B cell (primary cell): Measurements from ENCODE around the gene KLF1. TPM values are rescaled to one million over a fixed set of nuclear protein-coding genes. Genes with fewer than 3 reads are reported as not detected.
A peak's percentile ranks its signal among the peaks of the same experiment; 100 is the strongest.
"Not testable (repeated sequence)": the region's sequence is repeated elsewhere in the genome, so short reads cannot be mapped to it uniquely, and the experiment has no call there.

Experiments used
- ATAC-seq: fragments of 200-7000 bp; cut with Tn5 transposase; one replicate; pipeline ENCODE4 v1.10.0; 2021; ENCODE audit warnings: low read depth, mild to moderate bottlenecking, moderate number of reproducible peaks, moderate library complexity
- CTCF ChIA-PET: fragments of 350-600 bp; sonication (Branson Sonifier 250); formaldehyde crosslinking; loops from one replicate; lab custom pipeline; 2021; ENCODE audit warnings: antibody characterized with exemption, inconsistent platforms; lab: Charles Lee
- POLR2A ChIA-PET: fragments of 350-600 bp; sonication (Branson Sonifier 250); formaldehyde crosslinking; loops from one replicate; lab custom pipeline; 2021; ENCODE audit warnings: antibody characterized with exemption; lab: Charles Lee
- DNase-seq: peaks from one replicate; pipeline ENCODE4 v3.0.0; 2013
- H2AFZ ChIP-seq: 2 replicates; pipeline ENCODE4 v1.6.1; 2012; ENCODE audit warnings: mild to moderate bottlenecking, low read depth, low read length; ENCODE audit not compliant: insufficient read depth, poor library complexity, severe bottlenecking
- H3K27ac ChIP-seq, 2 donors: 1 replicate in 1 of 2; 2 replicates in 1 of 2; pipeline ENCODE4 v1.5.1; 2012 to 2013; ENCODE audit warnings: low read length in 2 of 2, mild to moderate bottlenecking in 2 of 2, moderate library complexity in 1 of 2
- H3K27me3 ChIP-seq, 4 experiments: fragments of 200-600 bp in 1 of 4; sonication (generic) in 1 of 4; replicated peaks in 1 of 4; 1 replicate in 2 of 4; 2 replicates in 2 of 4; pipeline versions ENCODE4 v1.6.1 to v1.7.0; 2013 to 2016; ENCODE audit warnings: low read length in 3 of 4, mild to moderate bottlenecking in 2 of 4, mixed read lengths in 1 of 4, moderate library complexity in 1 of 4; ENCODE audit not compliant: insufficient read depth in 4 of 4, control insufficient read depth in 3 of 4; ENCODE audit errors: control extremely low read depth in 1 of 4
- H3K36me3 ChIP-seq, 2 experiments: replicated peaks in 1 of 2; 1 replicate in 1 of 2; 2 replicates in 1 of 2; pipeline versions ENCODE4 v1.6.1 to v1.7.1; 2013; ENCODE audit warnings: low read length in 1 of 2; ENCODE audit not compliant: insufficient read depth in 2 of 2, control insufficient read depth in 1 of 2; ENCODE audit errors: control extremely low read depth in 1 of 2, extremely low read depth in 1 of 2
- H3K4me1 ChIP-seq, 2 donors: fragments of 200-600 bp in 1 of 2; sonication (generic) in 1 of 2; 1 replicate in 1 of 2; 2 replicates in 1 of 2; pipeline versions ENCODE4 v1.5.1 to v1.6.1; 2013 to 2017; ENCODE audit warnings: low read length in 2 of 2; ENCODE audit not compliant: control insufficient read depth in 2 of 2, insufficient read depth in 2 of 2
- H3K4me2 ChIP-seq: replicated peaks from 2 replicates; pipeline ENCODE3; 2012; ENCODE audit warnings: mild to moderate bottlenecking, low read depth, low read length; ENCODE audit not compliant: poor library complexity, severe bottlenecking
- H3K4me3 ChIP-seq, 5 experiments: fragments of 200-600 bp in 1 of 5; sonication (generic) in 1 of 5; 1 replicate in 3 of 5; 2 replicates in 2 of 5; pipeline versions ENCODE4 v1.5.1 to v1.7.0; 2011 to 2016; ENCODE audit warnings: low read length in 4 of 5, mild to moderate bottlenecking in 4 of 5, low read depth in 2 of 5, control low read depth in 1 of 5, moderate library complexity in 1 of 5; ENCODE audit not compliant: insufficient read depth in 1 of 5; ENCODE audit errors: control extremely low read depth in 1 of 5, extremely low read depth in 1 of 5
- H3K79me2 ChIP-seq: fragments of 200-600 bp; sonication (generic); one replicate; pipeline ENCODE4 v1.6.0; 2016; ENCODE audit warnings: low read length; ENCODE audit not compliant: control insufficient read depth, insufficient read depth
- H3K9ac ChIP-seq: fragments of 200-600 bp; sonication (generic); 2 replicates; pipeline ENCODE4 v1.6.1; 2017; ENCODE audit warnings: mild to moderate bottlenecking, low read length, moderate library complexity
- H3K9me3 ChIP-seq, 3 donors: one replicate each; pipeline versions ENCODE4 v1.6.1 to v1.7.1; 2013; ENCODE audit warnings: low read length in 2 of 3; ENCODE audit not compliant: control insufficient read depth in 2 of 3, insufficient read depth in 1 of 3; ENCODE audit errors: control extremely low read depth in 1 of 3
- H4K20me1 ChIP-seq: 2 replicates; pipeline ENCODE4 v1.6.0; 2012; ENCODE audit warnings: mild to moderate bottlenecking, low read length; ENCODE audit not compliant: insufficient read depth, control insufficient read depth, poor library complexity, severe bottlenecking
- H3K27ac Mint-ChIP-seq: one replicate; pipeline ENCODE4 v1.8.0; 2021; ENCODE audit warnings: mixed read lengths
- H3K27me3 Mint-ChIP-seq: one replicate; pipeline ENCODE4 v1.8.0; 2021; ENCODE audit warnings: mixed read lengths
- H3K4me1 Mint-ChIP-seq: one replicate; pipeline ENCODE4 v1.8.0; 2021; ENCODE audit warnings: mixed read lengths
- H3K4me3 Mint-ChIP-seq: one replicate; pipeline ENCODE4 v1.8.0; 2021; ENCODE audit warnings: mixed read lengths
- H3K9me3 Mint-ChIP-seq: one replicate; pipeline ENCODE4 v1.8.0; 2022; ENCODE audit warnings: mixed read lengths; ENCODE audit not compliant: insufficient read depth
- CTCF ChIP-seq: fragments of 200-600 bp; IDR thresholded peaks from one replicate; pipeline ENCODE4 v1.8.0; 2022; ENCODE audit warnings: antibody characterized with exemption, mild to moderate bottlenecking
- EZH2 ChIP-seq: IDR thresholded peaks from 2 replicates; pipeline ENCODE4 v1.6.1; 2012; ENCODE audit warnings: borderline replicate concordance, low read depth, mild to moderate bottlenecking, moderate library complexity, low read length; ENCODE audit not compliant: insufficient read depth, poor library complexity, severe bottlenecking
- WGBS: methylation state at CpG from one replicate; pipeline ENCODE4 v1.1.5; 2013; ENCODE audit warnings: missing lambda C conversion rate; ENCODE audit not compliant: insufficient coverage; 5-methylcytosine and 5-hydroxymethylcytosine counted together
- intact Hi-C: fragments of 100-400 bp; cut with micrococcal nuclease; formaldehyde crosslinking; loops from one replicate; pipeline ENCODE4 v1.10.0; 2022
- polyA plus RNA-seq: library from polyadenylated mRNA; depleted of rRNA; stranded (reverse); fragments of >200 nt; gene quantifications from 2 replicates; pipeline ENCODE4 v1.2.3, GENCODE V29; 2012
- total RNA-seq, 2 donors: library from RNA; stranded (reverse); fragments of 120-200 nt in 1 of 2; gene quantifications; 1 replicate in 1 of 2; 2 replicates in 1 of 2; pipeline versions ENCODE4 v1.2.3 to v1.2.4, GENCODE V29; 2013 to 2022

The KLF1 gene
- total and polyA plus RNA-seq, 2 donors (not counting 1 experiment from before 2014, with no cell fraction given): not detected

GRCh38 chr19:12890787-12891552, 4.0 kb upstream of the KLF1 start, which contains the start of gene GCDH:
Gene GCDH, plus strand, starts transcription at chr19:12891160. Its CDS starts 145 bp downstream, at chr19:12891305.
- POLR2A ChIA-PET: interaction anchor here (0.6 to 2.3 kb wide), 14 partner anchors 8 to 558 kb away, joined by 3 to 10 read pairs (median 3); partner anchors contain the start of genes CALR, DNASE2, FARSA and GADD45GIP1
- DNase-seq (peak; percentile 98), ATAC-seq (peak; percentile 91)
- WGBS: under 1% methylated on average over 49 of the region's 49 CpGs
- Histone ChIP-seq H4K20me1 (peaks cover 6% of the 10 kb centered on the region), H3K4me2 (peak within 1 kb of the TSS; percentile 98), H3K79me2 (peaks cover 13% of the 10 kb centered on the region), H2AFZ (peak within 1 kb of the TSS; percentile 69), H3K27me3 (no peaks in the 10 kb centered on the region), H3K9me3 (no peaks in the 10 kb centered on the region), H3K9ac (peak within 1 kb of the TSS; percentile 75), H3K36me3 (peaks cover 0 to 14% of the 10 kb centered on the region in 2 experiments), H3K27ac (peak within 1 kb of the TSS; percentile 80 to 83), H3K4me1 (peaks cover 15 to 20% of the 10 kb centered on the region in 2 donors), H3K4me3 (peak within 1 kb of the TSS; percentile 51 to 92 (median 78))
- TF ChIP-seq EZH2 (no peak), CTCF (no peak)
- peak within 1 kb of the TSS; percentile 95 for H3K27ac Mint-ChIP-seq
- no peaks in the 10 kb centered on the region for H3K9me3 Mint-ChIP-seq
- no peaks in the 10 kb centered on the region for H3K27me3 Mint-ChIP-seq
- intact Hi-C loops: loop anchor here (1.0 kb wide), 7 partner anchors 10 to 154 kb away; partner anchors contain the start of genes CALR, DNASE2, FARSA and GET3
- peaks cover 31% of the 10 kb centered on the region for H3K4me1 Mint-ChIP-seq
- CTCF ChIA-PET: interaction anchor here (0.6 to 2.6 kb wide), 14 partner anchors 10 to 387 kb away, joined by 3 to 16 read pairs (median 4); partner anchors contain the start of genes DNASE2, RNASEH2A, SYCE2 and TNPO2
- H3K4me3 Mint-ChIP-seq: peak within 1 kb of the TSS; percentile 99

DNA sequence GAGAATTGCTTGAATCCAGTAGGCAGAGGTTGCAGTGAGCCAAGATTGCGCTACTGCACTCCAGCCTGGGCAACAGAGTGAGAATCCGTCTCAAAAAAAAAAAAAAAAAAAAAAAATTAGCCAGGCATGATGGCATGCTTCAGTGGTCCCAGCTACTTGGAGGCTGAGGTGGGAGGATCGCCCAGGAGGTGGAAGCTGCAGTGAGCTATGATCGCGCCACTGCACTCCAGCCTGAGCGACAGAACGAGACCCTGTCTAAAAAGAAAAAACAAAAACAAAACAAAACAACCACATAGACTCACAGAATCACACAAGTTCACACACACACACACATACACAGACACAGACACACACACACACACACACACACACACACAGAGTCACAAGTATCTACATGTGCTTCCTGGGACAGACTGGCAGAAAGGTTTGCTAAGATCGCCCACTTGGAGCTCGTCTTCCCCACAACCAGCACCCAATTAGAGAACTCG, 3.3 kb upstream of the KLF1 start:
- intact Hi-C loops: loop anchor here (1.0 kb wide), 4 partner anchors 9 to 75 kb away; partner anchors contain the start of genes DNASE2, RAD23A and SYCE2
- H3K27me3 ChIP-seq, H4K20me1 ChIP-seq, H3K9me3 Mint-ChIP-seq, H3K27me3 Mint-ChIP-seq, DNase-seq, ATAC-seq, H3K9me3 ChIP-seq: not testable (repeated sequence)
- peak overlapping the region; percentile 99 for H3K4me3 Mint-ChIP-seq
- POLR2A ChIA-PET: interaction anchor here (0.6 to 2.3 kb wide), 12 partner anchors 8 to 557 kb away, joined by 3 to 10 read pairs (median 4); partner anchors contain the start of genes CALR, DNASE2, FARSA and SYCE2
- H3K79me2 ChIP-seq: peaks cover 13% of the 10 kb centered on the region
- H3K27ac ChIP-seq: peak overlapping the region; percentile 63 to 80
- peak overlapping the region; percentile 98 for H3K4me2 ChIP-seq
- WGBS: 28% methylated on average over 8 of the region's 10 CpGs
- peak overlapping the region; percentile 23 to 85 (median 34) for H3K4me3 ChIP-seq
- peaks cover 15 to 26% of the 10 kb centered on the region in 2 donors for H3K4me1 ChIP-seq
- peaks cover 31% of the 10 kb centered on the region for H3K4me1 Mint-ChIP-seq
- H3K9ac ChIP-seq: peak overlapping the region; percentile 28
- CTCF ChIA-PET: interaction anchor here (0.6 to 2.6 kb wide), 13 partner anchors 9 to 387 kb away, joined by 3 to 16 read pairs (median 4); partner anchors contain the start of genes DNASE2, RNASEH2A, SYCE2 and TNPO2
- peaks cover 0 to 12% of the 10 kb centered on the region in 2 experiments for H3K36me3 ChIP-seq
- peak overlapping the region; percentile 69 for H2AFZ ChIP-seq
- H3K27ac Mint-ChIP-seq: peak overlapping the region; percentile 95
